Stimulated activated CD8-positive, alpha-beta memory T cell treated with anti-CD3 and anti-CD28 coated beads, Interleukin-2, amount 100 ng/mL, for 48 hours (primary cell): ENCODE measurements around the gene ALLC.
"Not testable (repeated sequence)": the region's sequence is repeated elsewhere in the genome, so short reads cannot be mapped to it uniquely, and the experiment has no call there.

Experiments
- DNase-seq, 2 donors: peaks; one replicate each; pipeline ENCODE4 v3.0.0-alpha.2; 2020; ENCODE audit warnings: low read depth in 2 of 2

Gene ALLC

DNA sequence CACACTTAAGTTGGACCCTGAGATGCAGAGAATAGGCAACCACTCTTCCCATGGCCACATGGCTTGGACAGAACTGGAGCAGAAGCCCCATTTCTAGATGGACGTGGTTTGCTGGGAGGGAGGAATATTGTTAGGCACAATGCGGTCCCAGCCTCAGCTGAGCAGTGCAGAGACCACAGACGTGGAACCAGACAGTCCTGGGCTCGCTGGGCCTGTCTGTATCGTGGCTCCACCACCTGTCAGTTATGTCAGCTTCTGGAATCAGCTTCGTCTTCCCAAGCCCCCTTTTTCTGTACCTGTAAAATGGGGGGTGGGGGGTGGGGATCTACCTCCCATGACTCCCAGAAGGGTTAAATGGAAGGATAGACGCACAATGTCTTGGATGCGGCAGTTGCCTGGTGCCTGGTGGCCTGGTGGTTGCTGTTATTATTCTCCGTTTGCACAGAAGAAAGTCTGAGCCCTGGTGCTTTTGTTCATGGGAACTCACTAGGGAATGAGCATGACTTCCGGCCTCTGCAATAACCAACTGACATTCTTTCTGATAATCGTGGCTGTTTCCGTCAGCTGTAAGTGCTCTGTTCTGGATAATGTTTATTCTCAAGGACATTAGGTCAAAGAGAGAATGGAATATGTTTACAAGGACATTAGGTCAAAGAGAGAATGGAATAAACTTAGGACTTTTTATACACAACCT, 31.7 kb upstream of the ALLC start:
- no peak for DNase-seq

DNA sequence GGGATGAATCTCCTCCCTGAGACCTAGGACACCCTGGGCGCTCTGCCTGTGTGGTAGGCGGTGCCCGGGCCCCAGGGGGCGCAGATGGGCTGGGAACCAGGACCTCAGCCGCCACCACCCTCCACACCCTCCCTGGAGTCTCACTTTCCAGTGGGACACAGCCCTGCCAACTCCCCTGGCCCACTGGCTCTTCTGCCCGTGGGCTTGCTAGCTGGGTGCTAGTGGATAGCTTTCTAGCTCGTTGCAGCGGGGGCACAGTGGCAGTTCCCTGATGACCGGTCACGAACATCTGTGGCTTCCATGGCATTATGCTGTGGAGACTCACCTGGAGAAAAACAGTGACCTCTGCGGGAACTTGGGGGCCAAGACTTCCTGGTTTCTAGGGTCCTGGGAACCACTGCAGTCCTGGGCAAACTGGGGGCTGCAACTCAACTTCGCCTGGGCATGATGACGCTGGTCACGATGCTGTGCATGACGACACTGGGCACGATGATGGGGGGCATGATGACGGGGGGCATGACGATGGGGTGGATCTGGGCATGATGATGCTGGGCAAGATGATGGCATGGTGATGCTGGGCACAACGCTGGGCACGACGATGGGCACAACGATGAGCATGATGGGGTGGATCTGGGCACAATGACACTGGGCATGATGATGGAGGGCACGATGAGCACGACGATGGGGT, 31.0 kb upstream of the ALLC start:
- no peak for DNase-seq

DNA sequence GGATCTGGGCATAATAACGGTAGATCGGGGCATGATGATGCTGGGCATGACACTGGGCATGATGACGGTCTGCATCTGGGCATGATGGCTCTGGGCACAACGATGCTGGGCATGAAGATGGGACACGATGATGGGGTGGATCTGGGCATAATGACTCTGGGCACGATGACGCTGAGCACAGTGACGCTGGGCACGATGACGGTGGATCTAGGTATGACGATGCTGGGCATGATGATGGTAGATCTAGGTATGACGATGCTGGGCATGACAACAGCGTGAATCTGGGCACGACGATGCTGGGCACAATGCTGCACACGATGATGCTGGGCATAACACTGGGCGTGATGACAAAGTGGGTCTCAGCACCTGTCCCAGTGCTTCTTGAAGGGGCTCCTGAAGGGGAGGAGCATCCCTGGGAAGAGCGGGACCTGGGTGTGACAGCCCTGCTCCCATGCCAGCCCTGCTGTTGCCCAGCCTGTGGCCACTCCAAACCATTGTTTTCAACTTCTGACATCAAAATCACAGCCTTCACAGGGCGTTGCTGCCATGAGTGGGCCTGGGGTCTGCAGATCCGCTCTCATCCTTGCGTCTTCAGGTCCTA, 30.4 kb upstream of the ALLC start:
- DNase-seq: no peak

DNA sequence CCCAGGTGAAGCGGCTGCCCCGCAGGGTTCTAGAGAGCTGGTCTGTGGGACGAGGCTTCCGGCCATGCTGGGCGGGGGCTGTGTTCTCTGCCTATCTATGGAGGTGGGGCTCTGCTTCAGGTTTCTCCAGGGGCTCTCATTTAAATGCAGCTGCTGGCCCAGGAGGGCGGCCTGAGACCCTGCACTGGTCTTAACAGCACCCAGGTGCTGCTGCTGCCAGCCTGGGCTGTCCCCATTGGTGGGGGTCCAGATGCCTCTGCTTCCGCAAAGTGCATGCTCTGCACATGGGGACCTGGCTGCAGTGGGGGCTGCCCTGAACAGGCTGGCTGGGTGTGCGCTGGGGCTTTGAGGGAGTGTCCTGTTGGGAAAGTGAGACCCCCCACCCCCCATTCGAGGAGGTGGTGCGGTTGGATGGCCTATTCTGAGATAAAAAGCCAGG, 29.7 kb upstream of the ALLC start:
- no peak for DNase-seq

DNA sequence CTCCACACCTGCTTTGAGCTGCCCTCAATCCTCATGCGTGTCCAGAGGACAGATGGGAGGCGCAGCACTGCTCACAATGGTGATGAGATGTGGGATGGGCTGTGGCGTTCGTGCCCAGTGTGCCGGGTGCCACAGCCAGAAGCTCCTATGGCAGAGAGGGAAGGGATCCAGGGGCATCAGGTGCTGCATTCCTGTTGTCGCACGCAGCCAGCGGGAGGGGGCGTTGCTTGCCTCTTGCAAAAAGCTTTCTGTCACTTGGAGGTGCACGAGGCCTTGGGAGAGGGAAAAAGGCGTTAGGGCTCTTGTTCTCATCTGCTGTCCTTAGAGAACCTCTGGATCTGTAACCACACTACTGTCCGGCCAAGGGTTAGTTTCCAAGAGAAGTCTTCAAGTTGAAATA, 29.2 kb upstream of the ALLC start:
- DNase-seq: no peak

DNA sequence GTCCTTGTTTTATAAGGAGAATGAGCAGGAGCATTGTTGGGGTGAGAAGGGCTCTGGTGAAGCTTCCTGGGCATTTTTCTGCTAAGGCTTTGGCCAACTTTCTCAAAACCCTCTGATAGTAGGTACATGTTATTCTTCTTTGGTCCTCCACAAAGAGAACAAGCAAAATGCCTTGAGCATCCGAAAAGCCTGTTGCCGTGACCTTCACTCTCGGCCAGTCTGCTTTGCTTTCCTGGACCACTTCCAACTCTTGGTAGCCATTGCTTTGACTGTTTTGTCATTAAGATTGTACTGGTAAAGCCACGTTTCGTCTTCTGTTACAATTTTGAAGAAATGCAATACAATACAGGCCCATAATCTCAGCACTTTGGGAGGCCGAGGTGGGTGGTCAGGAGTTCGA, 27.4 kb upstream of the ALLC start:
- DNase-seq: no peak

DNA sequence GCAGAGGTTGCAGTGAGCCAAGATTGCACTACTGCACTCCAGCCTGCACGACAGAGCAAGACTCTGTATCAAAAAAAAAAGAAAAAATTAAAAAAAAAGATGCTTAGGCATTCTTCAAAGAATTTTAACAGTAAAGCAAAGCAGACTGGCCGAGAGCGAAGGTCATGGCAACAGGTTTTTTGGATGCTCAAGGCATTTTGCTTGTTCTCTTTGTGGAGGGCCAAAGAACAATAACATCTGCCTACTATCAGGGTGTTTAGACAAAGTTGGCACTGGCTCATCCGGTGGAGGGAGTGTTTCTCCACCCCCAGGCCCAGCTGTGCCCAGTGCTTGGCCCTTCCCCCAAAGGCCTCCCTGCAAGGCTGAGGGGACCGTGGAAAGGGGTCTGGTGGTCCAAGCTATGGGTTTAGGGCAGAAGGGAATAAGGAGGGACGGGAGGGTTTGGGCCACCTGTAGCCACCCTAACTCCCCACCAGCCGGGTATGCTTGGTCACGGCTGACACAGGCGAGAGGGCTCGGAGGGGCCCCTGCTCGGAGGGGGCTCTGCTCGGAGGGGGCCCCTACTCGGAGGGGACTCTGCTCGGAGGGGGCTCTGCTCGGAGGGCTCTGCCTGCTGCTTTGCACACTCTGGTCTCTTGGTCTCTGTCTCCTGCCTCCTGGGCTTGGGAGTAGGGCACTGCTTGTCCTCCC, 26.7 kb upstream of the ALLC start:
- no peak for DNase-seq

DNA sequence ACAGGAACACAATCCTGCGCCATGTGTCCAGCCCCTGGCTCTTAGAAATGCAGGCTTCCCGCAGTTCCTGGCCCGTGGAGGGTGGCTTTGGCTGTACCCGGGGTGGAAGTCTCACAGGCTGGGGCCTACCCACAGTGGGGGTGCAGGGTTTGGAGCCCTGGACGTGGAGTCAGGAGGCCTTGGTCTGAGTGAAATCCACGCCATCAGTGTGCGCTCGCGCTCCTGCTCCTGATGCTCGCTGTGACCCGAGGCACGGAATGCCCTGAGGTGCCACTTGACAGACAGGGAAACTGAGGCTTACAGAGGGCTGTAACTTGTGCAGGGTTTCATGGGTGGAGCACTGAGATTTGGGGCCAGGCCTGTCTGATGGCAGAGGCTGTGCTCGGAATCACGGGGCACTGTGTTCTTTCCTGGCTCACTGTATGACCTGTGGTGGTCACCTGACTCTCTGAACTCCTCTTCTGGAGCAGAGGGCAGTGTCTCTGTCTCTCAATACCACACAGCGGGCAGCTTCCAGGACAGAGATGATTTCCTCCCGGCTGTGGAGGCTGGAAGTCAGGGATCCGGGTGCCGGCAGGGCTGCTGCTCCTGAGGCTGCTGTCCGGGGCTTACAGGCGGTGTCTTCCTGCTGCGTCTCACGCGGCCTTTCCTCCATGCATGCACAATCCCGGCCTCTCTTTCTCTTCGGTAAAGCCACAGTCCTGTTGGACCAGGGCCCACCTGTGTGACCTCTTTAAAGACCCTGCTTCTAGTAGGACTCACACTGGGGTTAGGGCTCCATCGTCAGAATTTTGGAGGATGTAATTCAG, 25.9 kb upstream of the ALLC start:
- no peak for DNase-seq

DNA sequence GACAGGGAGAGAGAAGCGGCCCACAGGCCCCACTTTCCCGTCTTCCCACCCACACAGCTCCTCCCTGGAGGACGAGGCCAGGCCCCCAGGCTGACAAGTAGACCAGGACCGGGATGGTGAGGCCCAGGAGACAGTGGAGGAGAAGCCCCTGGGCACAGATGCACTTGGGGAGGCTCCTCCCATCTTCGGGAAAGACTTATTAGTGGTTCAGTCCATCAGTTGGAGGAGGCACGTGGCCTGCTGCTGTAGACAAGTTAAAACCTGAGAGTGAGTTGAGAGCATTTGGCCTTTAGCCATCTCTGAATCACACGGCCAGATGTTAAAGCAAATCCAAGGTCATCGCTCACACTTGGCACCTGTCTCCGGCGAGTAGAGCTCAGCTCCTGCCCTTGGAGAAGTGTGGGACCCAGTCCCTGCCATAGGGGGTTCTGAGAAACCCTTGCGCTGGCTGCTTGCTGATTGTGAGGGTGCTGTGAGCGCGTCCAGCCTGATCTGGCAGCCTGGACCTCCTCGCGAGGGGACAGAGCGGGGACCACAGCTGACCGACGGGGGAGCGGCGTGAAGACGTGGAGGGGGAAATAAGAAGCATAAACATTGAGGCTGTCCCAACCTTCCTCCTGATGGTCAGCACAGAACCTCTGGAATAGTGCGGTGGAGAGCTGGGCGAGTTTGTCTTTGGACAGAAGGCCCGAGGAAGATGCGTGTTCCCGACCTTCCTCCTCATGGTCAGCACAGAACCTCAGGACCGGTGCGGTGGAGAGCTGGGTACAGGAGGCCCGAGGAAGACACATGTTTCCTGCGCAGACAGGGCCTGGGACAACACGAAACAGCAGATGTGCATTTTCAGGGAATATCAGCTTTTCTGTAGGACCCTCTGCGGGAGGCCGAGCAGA, 24.7 kb upstream of the ALLC start:
- DNase-seq: no peak

DNA sequence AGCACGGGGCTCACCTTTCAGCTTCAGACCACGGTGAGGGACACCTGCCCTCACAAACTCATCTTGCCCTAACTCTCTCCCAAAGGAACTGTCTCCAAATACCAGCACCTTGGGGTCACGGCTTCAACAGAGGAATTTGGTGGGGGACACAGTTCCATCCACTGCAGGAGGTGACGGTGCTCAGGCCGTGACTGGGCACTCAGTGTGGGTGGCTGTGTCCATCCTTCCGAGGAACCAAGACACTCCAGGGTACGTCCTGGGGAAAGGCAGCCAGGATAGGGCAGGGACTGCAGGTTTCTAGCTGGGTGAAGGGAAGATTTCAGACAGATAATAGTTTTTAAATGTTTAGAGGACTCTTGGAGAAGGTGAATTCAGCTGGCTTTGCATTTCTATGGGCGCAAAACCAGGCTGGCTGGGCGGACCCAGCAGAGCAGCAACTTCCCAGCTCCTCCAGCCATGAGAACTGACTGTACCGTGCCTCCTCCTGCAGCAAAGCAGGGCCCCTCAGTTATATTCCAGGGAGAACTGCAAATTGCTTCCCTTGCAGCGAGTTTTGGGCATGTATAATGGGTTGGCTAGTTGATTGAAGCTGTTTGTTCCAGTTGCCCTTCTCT, 23.9 kb upstream of the ALLC start:
- no peak for DNase-seq

DNA sequence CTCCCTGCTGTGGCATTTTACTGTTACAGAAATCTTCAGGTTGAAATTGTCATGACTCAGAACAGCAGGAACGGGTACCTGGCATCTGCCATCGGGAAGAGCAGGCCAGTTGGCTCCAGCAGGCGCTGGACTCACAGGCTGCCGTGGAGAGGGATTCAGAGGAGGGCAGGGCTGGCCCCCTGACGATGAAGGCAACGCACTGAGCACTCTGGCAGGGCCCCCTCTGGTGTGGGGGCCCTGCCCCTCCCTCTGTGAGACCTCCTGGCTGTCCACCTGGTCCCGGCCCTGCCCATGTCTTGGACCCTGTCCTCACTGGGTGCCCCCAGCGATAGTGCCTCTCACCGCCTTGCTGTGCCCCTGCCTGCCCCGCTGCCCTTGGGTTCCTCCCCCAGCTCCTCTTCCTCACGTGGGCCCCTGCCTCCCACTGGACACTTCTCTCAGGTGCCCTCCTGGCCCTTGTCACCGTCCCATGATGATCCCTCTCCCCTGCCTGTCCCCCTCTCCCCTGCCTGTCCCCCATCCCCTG, 23.3 kb upstream of the ALLC start:
- no peak for DNase-seq

DNA sequence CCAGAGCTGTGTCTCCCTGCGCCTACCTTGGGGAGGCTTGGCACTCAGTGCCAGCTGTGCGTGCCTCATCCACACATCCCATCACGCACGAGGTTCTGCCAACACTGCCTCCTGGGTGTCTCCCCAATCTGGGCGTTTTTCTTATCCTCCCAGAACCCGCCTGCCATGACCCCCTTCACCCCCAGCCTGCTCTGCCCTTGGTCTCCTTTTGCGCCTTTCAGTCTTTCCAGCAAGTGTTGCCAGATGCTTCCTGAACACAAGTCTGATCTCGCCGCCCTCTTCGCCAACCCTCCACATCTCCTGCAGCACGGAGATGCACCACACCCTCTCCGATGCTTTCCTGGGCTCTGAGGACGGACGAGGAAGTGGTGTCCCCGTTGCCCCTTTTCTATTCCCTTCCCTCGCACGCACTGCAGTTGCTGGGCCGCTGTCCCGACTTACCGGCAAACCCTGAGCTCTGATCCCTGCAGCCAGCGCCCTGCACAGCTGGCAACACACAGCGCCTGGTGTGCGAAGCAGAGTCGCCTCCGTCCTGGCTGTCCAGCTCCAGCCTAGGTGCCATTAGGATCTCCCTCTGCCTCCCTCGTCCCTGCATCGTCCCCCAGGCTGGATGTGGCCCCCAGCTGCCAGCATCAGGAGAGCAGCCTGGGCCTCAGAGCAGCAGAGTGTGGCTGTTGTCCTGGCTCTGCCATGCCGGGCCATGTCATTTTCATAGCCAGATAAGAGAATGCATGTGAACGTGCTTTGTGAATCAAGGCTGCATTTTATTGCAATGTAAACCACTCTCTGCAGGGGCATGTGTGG, 22.6 kb upstream of the ALLC start:
- DNase-seq: no peak

DNA sequence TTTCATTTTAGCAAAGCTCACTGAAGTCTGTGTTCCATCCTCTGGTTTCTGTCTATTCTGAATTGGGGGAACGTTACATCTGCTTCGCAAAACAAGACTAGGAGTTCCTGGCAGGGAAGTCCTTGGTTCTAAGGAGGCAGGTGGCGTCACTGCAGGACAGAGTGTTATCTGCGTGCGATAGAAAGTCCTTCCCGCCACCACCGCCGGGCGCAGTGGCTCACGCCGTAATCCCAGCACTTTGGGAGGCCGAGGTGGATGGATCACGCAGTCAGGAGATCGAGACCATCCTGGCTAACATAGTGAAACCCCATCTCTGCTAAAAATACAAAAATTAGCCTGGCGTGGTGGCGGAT, 22.0 kb upstream of the ALLC start:
- DNase-seq: not testable (repeated sequence)

DNA sequence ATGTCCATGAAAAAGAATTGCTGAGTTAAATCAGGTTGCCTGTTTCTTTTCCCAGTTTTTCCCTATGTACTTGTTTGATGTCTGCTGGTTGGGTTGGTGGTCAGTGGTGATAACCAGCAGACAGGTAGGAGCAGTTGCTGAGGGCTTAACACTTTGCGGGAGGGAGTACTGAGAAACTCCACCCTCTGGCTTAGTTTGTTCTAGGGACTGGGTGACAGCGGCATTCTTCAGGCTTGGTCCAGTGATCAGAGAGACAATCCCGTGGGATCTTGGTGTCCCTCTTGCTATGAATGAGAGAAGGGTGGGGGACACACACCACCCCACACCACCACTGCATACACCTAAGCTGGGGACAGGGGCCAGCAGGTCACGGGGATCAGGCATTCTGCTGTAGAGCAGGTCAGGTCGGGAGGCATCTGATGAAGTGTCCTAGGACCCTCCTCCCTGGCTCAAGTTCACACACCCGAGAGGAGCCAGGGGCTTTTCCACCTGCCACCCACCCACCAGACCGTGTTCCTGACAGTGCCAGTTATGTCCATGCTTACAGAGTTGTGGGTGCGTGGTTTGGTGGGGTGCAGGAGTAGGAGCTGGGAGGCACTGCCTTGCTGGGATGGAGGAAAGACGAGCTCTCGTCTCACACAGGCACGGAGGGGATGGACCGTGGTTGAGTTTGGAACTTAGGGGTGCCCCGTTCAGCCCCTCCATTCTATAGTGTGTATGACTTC, 21.3 kb upstream of the ALLC start:
- DNase-seq: no peak

DNA sequence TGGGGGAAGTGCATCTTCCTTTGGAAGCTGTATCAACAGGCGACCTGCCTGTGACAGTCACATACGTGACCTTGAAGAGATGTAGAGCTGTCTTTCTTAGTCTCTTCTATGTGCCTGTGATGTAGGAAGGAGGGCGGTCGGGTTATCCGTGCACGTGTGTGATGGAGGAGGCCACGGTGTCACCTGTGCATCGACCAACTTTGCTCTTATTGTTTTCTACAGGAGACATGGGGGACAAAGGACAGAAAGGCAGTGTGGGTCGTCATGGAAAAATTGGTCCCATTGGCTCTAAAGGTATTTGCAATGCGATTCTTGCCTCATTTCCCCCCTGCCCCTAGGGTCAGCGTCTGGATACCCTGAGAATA, 20.7 kb upstream of the ALLC start:
- DNase-seq: no peak

DNA sequence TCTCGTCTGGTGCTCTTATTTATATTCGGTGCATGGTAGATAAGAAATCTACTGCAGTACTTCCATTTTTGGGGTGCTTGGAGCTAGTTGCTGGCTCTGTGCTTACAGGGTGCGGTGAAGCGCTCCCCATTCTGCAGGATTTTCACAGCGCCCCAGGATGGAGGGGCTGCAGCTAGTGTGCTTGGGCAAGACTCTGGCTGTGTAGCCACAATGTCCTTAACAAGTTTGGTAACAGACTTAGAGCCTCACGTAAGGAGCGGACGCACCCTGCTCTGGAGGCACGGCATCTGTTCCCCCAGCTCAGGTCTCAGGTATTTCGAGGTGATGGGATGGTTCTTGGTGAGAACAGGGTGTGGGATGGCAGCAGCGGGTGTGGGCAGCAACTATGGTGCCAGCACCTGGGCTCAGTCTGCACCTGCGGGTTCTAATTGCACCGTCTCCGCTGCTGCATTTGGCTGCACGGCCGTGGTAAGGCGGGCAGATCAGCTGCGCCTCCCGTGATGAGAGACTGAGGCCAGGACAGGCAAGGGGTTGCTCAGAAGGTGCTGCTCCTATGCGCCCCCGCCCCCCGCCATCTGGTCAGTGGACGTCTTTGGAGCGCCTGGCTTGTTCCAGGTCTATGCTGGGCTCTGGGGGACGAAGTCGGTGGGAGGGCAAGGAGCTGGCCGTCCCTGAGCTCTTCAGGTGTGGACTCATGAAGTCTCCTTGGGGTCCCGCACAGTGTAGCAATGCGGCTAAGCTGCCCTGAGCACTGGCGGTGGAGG, 20.1 kb upstream of the ALLC start:
- DNase-seq: no peak

DNA sequence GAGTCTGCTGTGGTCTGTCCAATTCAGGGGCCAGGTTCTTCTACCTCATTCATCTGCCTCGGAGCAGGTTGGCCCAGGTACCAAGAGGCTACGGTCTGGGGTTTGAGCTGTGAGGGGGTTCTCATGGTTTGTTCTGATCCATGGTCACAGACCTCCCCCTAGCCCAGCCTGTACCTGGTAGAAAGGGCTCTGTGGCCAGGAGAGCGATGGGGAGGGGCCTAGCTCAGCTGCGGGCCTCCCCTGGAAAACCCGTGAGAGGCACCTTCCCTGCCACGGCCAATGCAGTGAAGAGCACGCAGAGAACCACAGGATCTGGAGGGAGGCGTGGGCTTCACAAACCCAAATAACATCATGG, 19.6 kb upstream of the ALLC start:
- DNase-seq: no peak

DNA sequence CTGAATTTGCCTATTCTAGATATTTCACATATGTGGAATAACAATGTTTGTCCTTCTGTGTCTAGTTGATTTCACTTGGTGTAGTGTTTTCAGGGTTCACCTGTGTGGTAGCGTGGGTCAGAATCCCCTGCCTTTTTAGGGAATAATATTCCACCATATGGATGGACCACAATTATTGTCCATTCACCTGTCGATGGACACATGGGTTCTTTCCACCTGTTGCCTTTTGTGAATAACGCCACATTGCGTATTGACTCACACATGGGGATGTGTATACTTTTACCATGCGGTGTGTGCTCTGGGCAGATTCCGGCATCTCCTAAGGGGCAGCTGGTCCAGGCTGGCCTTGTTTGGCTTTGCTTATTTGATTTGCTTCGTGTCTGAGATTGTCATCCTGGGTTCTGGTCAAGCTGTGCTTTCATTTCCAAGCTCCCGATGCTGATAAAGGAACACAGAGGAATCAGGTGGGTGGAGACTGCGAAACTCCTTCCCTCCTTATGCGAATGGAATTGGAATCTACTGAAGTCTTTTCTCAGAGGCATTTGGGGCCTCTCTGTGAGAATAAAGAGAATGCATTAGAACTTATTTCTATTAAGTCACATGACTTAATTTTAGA, 18.9 kb upstream of the ALLC start:
- no peak for DNase-seq
